GM19043 (cell line): Measurements from ENCODE around the gene PPP1R3A.
"Not testable (repeated sequence)": the region's sequence is repeated elsewhere in the genome, so short reads cannot be mapped to it uniquely, and the experiment has no call there.

ENCODE experiments used
- ATAC-seq: cut with Tn5 transposase; IDR thresholded peaks from one replicate; pipeline ENCODE4 v1.9.1; 2021; ENCODE audit warnings: low read depth; ENCODE audit not compliant: unreplicated experiment

The PPP1R3A gene

GRCh38 chr7:113918946-113919345, at the start of gene PPP1R3A:
PPP1R3A (minus strand) TSS chr7:113919009; CDS start chr7:113918996, 13 bp downstream.
- no peak for ATAC-seq

- ATAC-seq = no peak
Measured at GRCh38 chr7:113963356-113963755, 44.5 kb upstream of the PPP1R3A start.

- ATAC-seq = no peak
Measured at GRCh38 chr7:113959910-113960309, 41.1 kb upstream of the PPP1R3A start.

- ATAC-seq = no peak
Measured at GRCh38 chr7:113955157-113955556, 36.3 kb upstream of the PPP1R3A start.

GRCh38 chr7:113953553-113953952, 34.7 kb upstream of the PPP1R3A start:
- ATAC-seq = no peak

GRCh38 chr7:113945018-113945938, 26.5 kb upstream of the PPP1R3A start:
- ATAC-seq = no peak

- ATAC-seq = no peak
Measured at GRCh38 chr7:113936982-113937381, 18.2 kb upstream of the PPP1R3A start.

GRCh38 chr7:113936535-113936934, 17.7 kb upstream of the PPP1R3A start:
- no peak for ATAC-seq

- not testable (repeated sequence) for ATAC-seq
Measured at GRCh38 chr7:113929389-113929788, 10.6 kb upstream of the PPP1R3A start.

GRCh38 chr7:113928112-113928511, 9.3 kb upstream of the PPP1R3A start:
- no peak for ATAC-seq

GRCh38 chr7:113922049-113922448, 3.2 kb upstream of the PPP1R3A start:
- ATAC-seq = no peak

GRCh38 chr7:113921363-113921762, 2.6 kb upstream of the PPP1R3A start:
- no peak for ATAC-seq

GRCh38 chr7:113917840-113918239, 969 bp downstream of the PPP1R3A start:
- no peak for ATAC-seq

GRCh38 chr7:113915956-113916355, 2.9 kb downstream of the PPP1R3A start:
- ATAC-seq = no peak

GRCh38 chr7:113912876-113913275, 5.9 kb downstream of the PPP1R3A start:
- ATAC-seq = no peak

- ATAC-seq = no peak
Measured at GRCh38 chr7:113907617-113908016, 11.2 kb downstream of the PPP1R3A start.

GRCh38 chr7:113904521-113904920, 14.3 kb downstream of the PPP1R3A start:
- no peak for ATAC-seq

GRCh38 chr7:113892818-113893217, 26.0 kb downstream of the PPP1R3A start:
- no peak for ATAC-seq

GRCh38 chr7:113891828-113892227, 27.0 kb downstream of the PPP1R3A start:
- ATAC-seq = no peak

- ATAC-seq = no peak
Measured at GRCh38 chr7:113891031-113891350, 27.8 kb downstream of the PPP1R3A start.

- no peak for ATAC-seq
Measured at GRCh38 chr7:113890331-113891030, 28.3 kb downstream of the PPP1R3A start.

- no peak for ATAC-seq
Measured at GRCh38 chr7:113883096-113883495, 35.7 kb downstream of the PPP1R3A start.
